Measurements from ENCODE around the gene ZNF358.

Gene ZNF358

GRCh38 chr19:7522923-7523667 lies 7.2 kb downstream of the ZNF358 start:
- TF ChIP-seq CTCF (IDR thresholded peaks at IDR 0.05; ENCODE audit: control extremely low read depth, extremely low read depth, low read depth, missing control alignments): no peak
- ChIA-PET CTCF (interaction anchor here (1.1 to 2.0 kb wide), 7 partner anchors 9 to 277 kb away, joined by 3 to 8 read pairs (median 4); a partner anchor contains a TSS), POLR2A (interaction anchor here (0.6 to 4.0 kb wide), 2 partner anchors 11 to 1803 kb away, joined by 9 to 16 read pairs; partner anchors contain the start of genes CATSPERD, LONP1 and PNPLA6)
- DNase-seq (ENCODE audit: extremely low spot score): no peak

- DNase-seq (ENCODE audit: extremely low spot score): no peak
- no peak for TF ChIP-seq CTCF (IDR thresholded peaks at IDR 0.05; ENCODE audit: control extremely low read depth, extremely low read depth, low read depth, missing control alignments)
- ChIA-PET POLR2A (interaction anchor here (4.0 kb wide), 1 partner anchor 9 kb away, joined by 16 read pairs; the partner anchor contains the start of gene PNPLA6), CTCF (no interaction called here)
Measured at GRCh38 chr19:7524523-7524922, 8.6 kb downstream of the ZNF358 start.

GRCh38 chr19:7524992-7525739 lies 9.3 kb downstream of the ZNF358 start:
- no peak for TF ChIP-seq CTCF (IDR thresholded peaks at IDR 0.05; ENCODE audit: control extremely low read depth, extremely low read depth, low read depth, missing control alignments)
- CTCF ChIA-PET: no interaction called here
- POLR2A ChIA-PET: interaction anchor here (4.0 kb wide), 1 partner anchor 9 kb away, joined by 16 read pairs; the partner anchor contains the start of gene PNPLA6
- no peak for DNase-seq (ENCODE audit: extremely low spot score)

GRCh38 chr19:7526059-7526929 lies 10.4 kb downstream of the ZNF358 start:
- ChIA-PET CTCF (no interaction called here), POLR2A (no interaction called here)
- no peak for TF ChIP-seq CTCF (IDR thresholded peaks at IDR 0.05; ENCODE audit: control extremely low read depth, extremely low read depth, low read depth, missing control alignments)
- DNase-seq (ENCODE audit: extremely low spot score): no peak

GRCh38 chr19:7527516-7528191 lies 11.8 kb downstream of the ZNF358 start:
- ChIA-PET POLR2A (no interaction called here), CTCF (no interaction called here)
- no peak for DNase-seq (ENCODE audit: extremely low spot score)
- TF ChIP-seq CTCF (IDR thresholded peaks at IDR 0.05; ENCODE audit: control extremely low read depth, extremely low read depth, low read depth, missing control alignments): no peak

- ChIA-PET POLR2A (no interaction called here), CTCF (no interaction called here)
- TF ChIP-seq CTCF (IDR thresholded peaks at IDR 0.05; ENCODE audit: control extremely low read depth, extremely low read depth, low read depth, missing control alignments): no peak
- DNase-seq (ENCODE audit: extremely low spot score): no peak
Measured at GRCh38 chr19:7528192-7528519, 12.3 kb downstream of the ZNF358 start.
